Measurements from ENCODE around the gene DNM3.
"Not testable (repeated sequence)": the region's sequence is repeated elsewhere in the genome, so short reads cannot be mapped to it uniquely, and the experiment has no call there.

Gene DNM3

DNA sequence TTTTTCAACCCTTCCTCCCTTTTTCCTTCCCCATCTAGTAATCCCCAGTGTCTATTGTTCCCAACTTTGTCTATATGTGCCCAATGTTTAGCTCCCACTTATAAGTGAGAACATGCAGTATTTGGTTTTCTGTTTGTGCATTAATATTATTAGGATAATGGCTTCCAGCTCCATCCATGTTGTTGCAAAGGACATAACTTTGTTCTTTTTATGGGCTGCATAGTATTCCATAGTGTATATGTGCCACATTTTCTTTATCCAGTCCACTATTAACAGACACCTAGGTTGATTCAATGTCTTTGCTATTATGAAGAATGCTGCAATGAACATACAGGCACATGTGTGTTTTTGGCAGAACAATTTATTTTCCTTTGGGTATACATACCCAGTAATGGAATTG, 458.2 kb downstream of the DNM3 start:
- Histone ChIP-seq H3K9me3 (ENCODE audit: control insufficient read depth, insufficient read depth, low read length) (no peaks in the 10 kb centered on the region), H3K79me2 (ENCODE audit: control insufficient read depth, low read length) (no peaks in the 10 kb centered on the region), H3K4me3 (ENCODE audit: low read length) (no peak overlapping the region), H3K4me1 (ENCODE audit: control insufficient read depth, low read length) (no peaks in the 10 kb centered on the region), H3F3A (ENCODE audit: control insufficient read depth, insufficient read depth) (no peaks in the 10 kb centered on the region), H3K27me3 (ENCODE audit: control insufficient read depth, low read length) (no peaks in the 10 kb centered on the region), H4K20me1 (ENCODE audit: control insufficient read depth, insufficient read depth, low read depth, low read length) (no peaks in the 10 kb centered on the region), H3K36me3 (ENCODE audit: control insufficient read depth, low read length) (no peaks in the 10 kb centered on the region), H3K27ac (ENCODE audit: low read depth, low read length) (no peak overlapping the region), H3K9me2 (replicated peaks; ENCODE audit: control insufficient read depth, low read length) (no peaks in the 10 kb centered on the region), H3K4me2 (ENCODE audit: low read length) (no peak overlapping the region)
- no peak for TF ChIP-seq CTCF (IDR thresholded peaks at IDR 0.05; ENCODE audit: low read depth, low read length, poor library complexity, severe bottlenecking)

DNA sequence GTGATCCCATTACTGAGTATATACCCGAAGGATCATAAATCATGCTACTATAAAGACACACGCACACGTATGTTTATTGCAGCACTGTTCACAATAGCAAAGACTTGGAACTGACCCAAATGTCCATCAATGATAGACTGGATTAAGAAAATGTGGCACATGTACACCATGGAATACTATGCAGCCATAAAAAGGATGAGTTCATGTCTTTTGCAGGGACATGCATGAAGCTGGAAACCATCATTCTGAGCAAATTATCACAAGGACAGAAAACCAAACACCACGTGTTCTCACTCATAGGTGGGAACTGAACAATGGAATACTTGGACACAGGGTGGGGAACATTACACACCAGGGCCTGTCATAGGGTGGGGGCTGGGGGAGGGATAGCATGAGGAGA, 466.2 kb downstream of the DNM3 start:
- H3K9me3 ChIP-seq (ENCODE audit: control insufficient read depth, insufficient read depth, low read length); H3K4me3 ChIP-seq (ENCODE audit: low read length); H3K27ac ChIP-seq (ENCODE audit: low read depth, low read length); H3K9me2 ChIP-seq (replicated peaks; ENCODE audit: control insufficient read depth, low read length); H3K4me1 ChIP-seq (ENCODE audit: control insufficient read depth, low read length); H4K20me1 ChIP-seq (ENCODE audit: control insufficient read depth, insufficient read depth, low read depth, low read length); H3K27me3 ChIP-seq (ENCODE audit: control insufficient read depth, low read length); H3K4me2 ChIP-seq (ENCODE audit: low read length); H3F3A ChIP-seq (ENCODE audit: control insufficient read depth, insufficient read depth); H3K79me2 ChIP-seq (ENCODE audit: control insufficient read depth, low read length); H3K36me3 ChIP-seq (ENCODE audit: control insufficient read depth, low read length): not testable (repeated sequence)

DNA sequence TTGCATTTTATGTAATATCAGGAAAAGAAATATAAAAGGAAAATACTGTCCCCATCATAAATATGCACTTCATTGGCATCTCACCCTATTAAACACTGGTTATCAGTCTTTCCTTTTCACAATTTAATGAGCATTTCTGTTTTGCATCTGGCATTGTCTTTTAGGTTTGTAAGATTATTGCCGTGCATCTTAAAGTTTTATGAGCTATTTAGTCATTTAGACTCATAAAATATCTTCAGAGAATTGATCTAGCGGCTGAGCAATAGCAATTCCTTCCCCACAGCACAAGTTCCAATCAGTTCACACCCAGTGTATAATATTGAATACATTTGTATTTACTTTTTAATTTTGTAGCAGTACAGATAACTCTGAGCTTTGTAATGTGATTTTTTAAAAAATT, 466.8 kb downstream of the DNM3 start:
- no peaks in the 10 kb centered on the region for H3K36me3 ChIP-seq (ENCODE audit: control insufficient read depth, low read length)
- no peak for TF ChIP-seq CTCF (IDR thresholded peaks at IDR 0.05; ENCODE audit: low read depth, low read length, poor library complexity, severe bottlenecking)
- no peak for TF ChIP-seq EZH2phosphoT487 (IDR thresholded peaks at IDR 0.05; ENCODE audit: borderline replicate concordance, low read length)
- H3K4me3 ChIP-seq (ENCODE audit: low read length): no peak overlapping the region
- H3K27ac ChIP-seq (ENCODE audit: low read depth, low read length): no peak overlapping the region
- H3K4me2 ChIP-seq (ENCODE audit: low read length): no peak overlapping the region
- H3K4me1 ChIP-seq (ENCODE audit: control insufficient read depth, low read length): no peaks in the 10 kb centered on the region
- no peaks in the 10 kb centered on the region for H3K79me2 ChIP-seq (ENCODE audit: control insufficient read depth, low read length)
- H3K27me3 ChIP-seq (ENCODE audit: control insufficient read depth, low read length): no peaks in the 10 kb centered on the region
- H3K9me2 ChIP-seq (replicated peaks; ENCODE audit: control insufficient read depth, low read length): no peaks in the 10 kb centered on the region
- no peaks in the 10 kb centered on the region for H3K9me3 ChIP-seq (ENCODE audit: control insufficient read depth, insufficient read depth, low read length)
- no peaks in the 10 kb centered on the region for H4K20me1 ChIP-seq (ENCODE audit: control insufficient read depth, insufficient read depth, low read depth, low read length)
- H3F3A ChIP-seq (ENCODE audit: control insufficient read depth, insufficient read depth): no peaks in the 10 kb centered on the region

DNA sequence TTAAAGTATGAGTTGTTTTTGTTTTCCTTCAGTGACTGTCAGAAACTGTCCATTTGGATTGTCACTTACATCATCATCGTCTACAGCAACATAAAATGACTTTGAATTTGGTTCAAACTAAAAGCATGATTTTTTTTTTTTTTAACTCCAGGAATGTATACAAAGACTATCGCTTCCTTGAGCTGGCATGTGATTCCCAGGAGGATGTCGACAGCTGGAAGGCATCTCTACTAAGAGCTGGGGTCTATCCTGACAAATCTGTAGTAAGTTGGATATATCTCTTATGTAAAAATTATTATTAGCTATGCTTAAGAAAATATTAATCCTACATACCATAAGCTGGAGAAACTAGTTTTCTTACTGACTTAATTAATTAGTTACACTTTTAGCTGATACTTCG, 467.3 kb downstream of the DNM3 start:
- Histone ChIP-seq H3K9me2 (replicated peaks; ENCODE audit: control insufficient read depth, low read length) (no peaks in the 10 kb centered on the region), H3K27me3 (ENCODE audit: control insufficient read depth, low read length) (no peaks in the 10 kb centered on the region), H3F3A (ENCODE audit: control insufficient read depth, insufficient read depth) (no peaks in the 10 kb centered on the region), H3K4me3 (ENCODE audit: low read length) (no peak overlapping the region), H3K27ac (ENCODE audit: low read depth, low read length) (no peak overlapping the region), H3K79me2 (ENCODE audit: control insufficient read depth, low read length) (no peaks in the 10 kb centered on the region), H3K36me3 (ENCODE audit: control insufficient read depth, low read length) (no peaks in the 10 kb centered on the region), H3K9me3 (ENCODE audit: control insufficient read depth, insufficient read depth, low read length) (no peaks in the 10 kb centered on the region), H3K4me1 (ENCODE audit: control insufficient read depth, low read length) (no peaks in the 10 kb centered on the region), H4K20me1 (ENCODE audit: control insufficient read depth, insufficient read depth, low read depth, low read length) (no peaks in the 10 kb centered on the region), H3K4me2 (ENCODE audit: low read length) (no peak overlapping the region)
- TF ChIP-seq CTCF (IDR thresholded peaks at IDR 0.05; ENCODE audit: low read depth, low read length, poor library complexity, severe bottlenecking): no peak
- TF ChIP-seq EZH2phosphoT487 (IDR thresholded peaks at IDR 0.05; ENCODE audit: borderline replicate concordance, low read length): no peak

All from DOHH2 (cell line).